Lower leg skin (tissue), 4 donors: ENCODE measurements around the gene PTPN1. TPM values are rescaled to one million over a fixed set of nuclear protein-coding genes. Genes with fewer than 3 reads are reported as not detected.

Experiments
- DNase-seq, 2 donors: peaks; one replicate each; pipeline ENCODE4 v3.0.0-alpha.2; 2019; ENCODE audit warnings: low spot score in 2 of 2
- H3K4me3 ChIP-seq: fragments of 200-600 bp; sonication (generic); 2 replicates; pipeline ENCODE4 v1.5.1; 2017; ENCODE audit warnings: mild to moderate bottlenecking, low read depth; ENCODE audit not compliant: poor library complexity, severe bottlenecking
- POLR2A ChIP-seq, 2 donors: fragments of 450-650 bp; IDR thresholded peaks; one replicate each; pipeline ENCODE4 v1.6.1; 2016 to 2017; ENCODE audit warnings: antibody characterized with exemption in 2 of 2, mild to moderate bottlenecking in 1 of 2, moderate library complexity in 1 of 2
- WGBS, 2 donors: methylation state at CpG; one replicate each; pipeline ENCODE4 v1.1.5; 2018; 5-methylcytosine and 5-hydroxymethylcytosine counted together
- intact Hi-C: fragments of 100-400 bp; cut with DNase I; formaldehyde crosslinking; loops from one replicate; pipeline ENCODE4 v1.15.0; 2023; ENCODE audit warnings: low total_unique reads
- total RNA-seq, 4 donors: library from RNA; depleted of rRNA; stranded (reverse); fragments of >200 nt; gene quantifications; one replicate each; pipeline ENCODE4 v1.1.0, GENCODE V29; 2016
- TF ChIP-seq, protein P1 (sequence below), 3 donors: fragments of 450-650 bp; IDR thresholded peaks; one replicate each; pipeline ENCODE4 v1.5.1; 2016; ENCODE audit warnings: antibody characterized with exemption in 3 of 3, mild to moderate bottlenecking in 3 of 3, moderate library complexity in 2 of 3

Gene PTPN1
- total RNA-seq, 4 donors from 2014 or later: 19.1 to 29.8 (median 23.3) TPM

DNA sequence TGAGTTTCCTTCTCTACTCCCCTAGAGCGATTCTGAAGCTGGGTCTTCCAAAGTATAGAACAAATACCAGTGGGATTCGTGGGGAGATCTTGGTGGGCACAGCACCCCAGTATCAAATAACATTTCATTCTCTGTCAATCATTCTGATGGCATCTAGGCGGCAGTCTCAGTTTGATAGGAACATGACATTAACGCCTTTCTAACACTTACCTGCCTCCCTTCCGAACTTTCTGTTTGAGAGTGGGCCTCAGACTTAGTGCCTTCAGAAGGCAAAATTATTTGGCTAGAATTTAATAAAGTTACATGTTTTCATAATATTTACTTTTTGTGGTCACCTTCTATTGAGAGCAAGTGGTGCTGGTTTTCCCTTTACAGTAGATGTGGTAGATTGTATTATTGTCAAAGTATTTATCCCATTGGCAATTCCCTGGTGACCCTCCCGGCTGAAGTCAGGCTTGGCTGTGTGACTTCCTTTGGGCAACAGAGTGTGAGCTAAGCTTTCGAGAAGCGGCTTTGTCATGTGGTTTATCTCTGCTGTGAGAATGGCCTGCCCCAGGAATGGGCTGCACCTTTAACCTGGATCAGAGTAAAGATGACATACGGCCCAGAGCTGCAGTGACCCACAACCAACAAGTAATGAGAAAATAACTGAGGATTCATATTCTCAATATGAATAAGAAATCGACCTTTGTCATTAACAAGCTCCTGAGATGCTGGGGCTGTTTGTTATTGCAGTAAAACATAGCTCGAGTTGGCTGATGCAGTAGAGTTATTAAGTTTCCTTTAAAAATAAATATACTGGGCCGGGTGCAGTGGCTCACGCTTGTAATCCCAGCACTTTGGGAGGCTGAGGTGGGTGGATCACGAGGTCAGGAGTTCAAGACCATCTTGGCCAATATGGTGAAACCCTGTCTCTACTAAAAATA, 45.2 kb upstream of the PTPN1 start:
- TF ChIP-seq, protein P1, sequence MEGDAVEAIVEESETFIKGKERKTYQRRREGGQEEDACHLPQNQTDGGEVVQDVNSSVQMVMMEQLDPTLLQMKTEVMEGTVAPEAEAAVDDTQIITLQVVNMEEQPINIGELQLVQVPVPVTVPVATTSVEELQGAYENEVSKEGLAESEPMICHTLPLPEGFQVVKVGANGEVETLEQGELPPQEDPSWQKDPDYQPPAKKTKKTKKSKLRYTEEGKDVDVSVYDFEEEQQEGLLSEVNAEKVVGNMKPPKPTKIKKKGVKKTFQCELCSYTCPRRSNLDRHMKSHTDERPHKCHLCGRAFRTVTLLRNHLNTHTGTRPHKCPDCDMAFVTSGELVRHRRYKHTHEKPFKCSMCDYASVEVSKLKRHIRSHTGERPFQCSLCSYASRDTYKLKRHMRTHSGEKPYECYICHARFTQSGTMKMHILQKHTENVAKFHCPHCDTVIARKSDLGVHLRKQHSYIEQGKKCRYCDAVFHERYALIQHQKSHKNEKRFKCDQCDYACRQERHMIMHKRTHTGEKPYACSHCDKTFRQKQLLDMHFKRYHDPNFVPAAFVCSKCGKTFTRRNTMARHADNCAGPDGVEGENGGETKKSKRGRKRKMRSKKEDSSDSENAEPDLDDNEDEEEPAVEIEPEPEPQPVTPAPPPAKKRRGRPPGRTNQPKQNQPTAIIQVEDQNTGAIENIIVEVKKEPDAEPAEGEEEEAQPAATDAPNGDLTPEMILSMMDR (IDR thresholded peaks at IDR 0.05): no peak
- no peak for TF ChIP-seq POLR2A (IDR thresholded peaks at IDR 0.05)
- no peak overlapping the region for H3K4me3 ChIP-seq
- intact Hi-C loops: no loop called here
- no peak for DNase-seq
- 77 to 79% methylated on average over 14 of the region's 14 CpGs for WGBS, 2 donors

DNA sequence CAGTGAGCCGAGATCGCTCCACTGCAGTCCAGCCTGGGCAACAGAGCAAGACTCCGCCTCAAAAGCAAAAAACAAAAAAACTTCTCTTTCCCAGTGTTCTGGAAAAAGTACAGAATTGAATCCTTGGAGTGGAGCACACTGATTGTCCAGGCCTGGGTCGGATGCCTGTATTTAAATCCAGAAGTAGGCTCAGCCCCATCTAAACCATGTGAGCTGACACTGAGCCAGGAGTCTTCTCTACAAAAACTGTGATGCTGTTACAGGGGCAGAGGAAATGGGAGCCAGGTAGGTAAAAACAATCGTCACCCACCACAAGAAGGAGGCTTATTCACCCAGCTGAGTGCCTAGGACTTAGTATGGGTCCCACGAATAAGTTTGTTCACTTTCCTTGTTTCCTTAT, 43.0 kb upstream of the PTPN1 start:
- H3K4me3 ChIP-seq: no peak overlapping the region
- DNase-seq: no peak
- 73% methylated on average over 6 of the region's 6 CpGs for WGBS, 2 donors
- intact Hi-C loops: no loop called here
- no peak for TF ChIP-seq POLR2A (IDR thresholded peaks at IDR 0.05)
- TF ChIP-seq, protein P1 (IDR thresholded peaks at IDR 0.05): no peak

DNA sequence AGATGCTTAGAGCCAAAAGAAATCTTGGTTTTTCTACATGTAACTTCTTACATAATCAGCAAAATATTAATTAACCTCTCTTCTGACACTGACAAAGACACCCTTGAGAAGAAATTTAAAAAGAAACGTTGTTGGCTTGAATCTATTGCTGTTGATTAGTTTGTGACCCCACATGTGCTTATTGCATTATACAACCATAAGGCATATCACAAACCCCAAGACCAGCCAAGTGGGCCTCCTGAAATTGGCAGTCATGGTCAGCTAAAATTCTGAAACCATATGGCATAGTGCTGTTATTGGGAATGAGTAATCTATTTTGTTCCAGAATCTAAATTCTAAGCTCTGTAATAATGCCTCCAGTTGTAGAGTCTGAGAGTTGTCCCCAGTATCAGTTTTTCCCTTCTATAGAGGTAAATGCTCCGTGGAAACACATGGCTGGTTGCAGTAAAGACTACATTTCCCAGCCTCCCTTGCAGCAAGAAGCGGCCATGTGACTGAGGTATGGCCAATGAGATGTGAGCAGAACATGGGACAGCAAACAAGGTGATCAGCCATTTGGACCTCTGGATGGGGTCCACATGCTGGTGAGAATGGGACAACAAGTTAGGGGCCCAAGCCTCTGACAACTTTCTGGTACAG, 42.3 kb upstream of the PTPN1 start:
- intact Hi-C loops: no loop called here
- TF ChIP-seq POLR2A (IDR thresholded peaks at IDR 0.05): no peak
- TF ChIP-seq, protein P1 (IDR thresholded peaks at IDR 0.05): no peak
- H3K4me3 ChIP-seq: no peak overlapping the region
- no peak for DNase-seq
- 73 to 75% methylated on average over 3 of the region's 3 CpGs for WGBS, 2 donors

DNA sequence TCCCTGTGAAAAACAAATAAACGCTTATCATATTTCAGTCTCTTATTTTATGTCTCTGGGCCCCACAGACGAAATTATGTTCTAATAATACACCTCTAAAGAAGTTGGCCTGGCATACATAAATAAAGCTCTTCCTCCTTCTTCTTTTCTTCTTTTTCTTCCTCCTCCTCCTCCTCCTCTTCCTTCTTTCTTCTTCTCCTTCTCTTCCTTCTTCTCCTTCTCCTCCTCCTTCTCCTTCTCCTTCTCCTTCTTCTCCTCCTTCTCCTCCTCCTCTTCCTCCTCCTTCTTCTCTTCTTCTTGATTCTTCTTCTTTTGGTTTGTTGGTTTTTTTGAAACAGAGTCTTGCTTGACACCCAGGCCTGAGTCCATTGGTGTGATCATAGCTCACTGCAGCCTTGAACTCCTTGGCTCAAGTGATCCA, 41.8 kb upstream of the PTPN1 start:
- 78 to 83% methylated on average over 2 of the region's 2 CpGs for WGBS, 2 donors
- intact Hi-C loops: no loop called here

DNA sequence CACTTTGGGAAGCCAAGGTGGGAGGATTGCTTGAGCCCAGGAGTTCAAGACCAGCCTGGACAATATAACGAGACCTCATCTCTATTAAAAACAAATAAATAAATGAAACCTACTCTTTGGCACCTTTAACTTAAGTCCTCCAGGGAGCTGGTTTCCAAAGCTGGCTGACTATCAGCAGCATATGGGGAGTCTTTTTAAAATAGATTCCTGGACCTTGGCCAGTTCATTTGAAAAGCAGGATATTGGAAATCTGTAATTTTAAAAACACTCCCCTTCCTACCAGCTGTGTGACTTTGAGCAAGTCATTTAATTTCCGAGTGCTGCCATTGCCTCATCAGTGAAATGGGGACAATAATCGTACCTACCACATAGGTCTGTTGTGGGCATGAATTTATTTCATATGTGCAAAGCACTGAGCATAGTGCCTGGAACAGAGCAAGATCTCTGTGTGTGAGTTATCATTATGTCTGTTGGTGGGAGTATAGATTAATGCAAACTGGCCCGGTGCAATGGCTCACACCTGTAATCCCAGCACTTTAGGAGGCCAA, 40.9 kb upstream of the PTPN1 start:
- WGBS, 2 donors: 87 to 92% methylated on average over 4 of the region's 4 CpGs
- no peak overlapping the region for H3K4me3 ChIP-seq
- intact Hi-C loops: no loop called here
- DNase-seq: no peak
- TF ChIP-seq POLR2A (IDR thresholded peaks at IDR 0.05): no peak
- TF ChIP-seq, protein P1 (IDR thresholded peaks at IDR 0.05): no peak

More for the DNA sequence above, 41.8 kb upstream of the PTPN1 start:
- TF ChIP-seq, protein P1 (IDR thresholded peaks at IDR 0.05): no peak
- no peak for TF ChIP-seq POLR2A (IDR thresholded peaks at IDR 0.05)
- H3K4me3 ChIP-seq: no peak overlapping the region
- no peak for DNase-seq
